Measurements from ENCODE around the gene KCNQ5.

- no peak for TF ChIP-seq POLR2A (IDR thresholded peaks at IDR 0.05)
- TF ChIP-seq, protein P1, sequence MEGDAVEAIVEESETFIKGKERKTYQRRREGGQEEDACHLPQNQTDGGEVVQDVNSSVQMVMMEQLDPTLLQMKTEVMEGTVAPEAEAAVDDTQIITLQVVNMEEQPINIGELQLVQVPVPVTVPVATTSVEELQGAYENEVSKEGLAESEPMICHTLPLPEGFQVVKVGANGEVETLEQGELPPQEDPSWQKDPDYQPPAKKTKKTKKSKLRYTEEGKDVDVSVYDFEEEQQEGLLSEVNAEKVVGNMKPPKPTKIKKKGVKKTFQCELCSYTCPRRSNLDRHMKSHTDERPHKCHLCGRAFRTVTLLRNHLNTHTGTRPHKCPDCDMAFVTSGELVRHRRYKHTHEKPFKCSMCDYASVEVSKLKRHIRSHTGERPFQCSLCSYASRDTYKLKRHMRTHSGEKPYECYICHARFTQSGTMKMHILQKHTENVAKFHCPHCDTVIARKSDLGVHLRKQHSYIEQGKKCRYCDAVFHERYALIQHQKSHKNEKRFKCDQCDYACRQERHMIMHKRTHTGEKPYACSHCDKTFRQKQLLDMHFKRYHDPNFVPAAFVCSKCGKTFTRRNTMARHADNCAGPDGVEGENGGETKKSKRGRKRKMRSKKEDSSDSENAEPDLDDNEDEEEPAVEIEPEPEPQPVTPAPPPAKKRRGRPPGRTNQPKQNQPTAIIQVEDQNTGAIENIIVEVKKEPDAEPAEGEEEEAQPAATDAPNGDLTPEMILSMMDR (IDR thresholded peaks at IDR 0.05), result no peak
These were observed 20.6 kb downstream of the KCNQ5 start for GRCh38 chr6:72642435-72642834.
